RPMI7951 (cell line): Measurements from ENCODE around the gene TCEA3. TPM values are rescaled to one million over a fixed set of nuclear protein-coding genes. Genes with fewer than 3 reads are reported as not detected.
A peak's percentile ranks its signal among the peaks of the same experiment; 100 is the strongest.

ENCODE experiments used
- DNase-seq: peaks from one replicate; pipeline ENCODE4 v3.0.0-alpha.2; 2012; ENCODE audit warnings: low read depth
- total RNA-seq: library from RNA; depleted of rRNA; stranded (reverse); fragments of >200 nt; shearing (Covaris generic); gene quantifications from 2 replicates; pipeline ENCODE4 v1.2.3, GENCODE V29; 2014

The TCEA3 gene
- total RNA-seq, 1 experiment from 2014 or later = 1.7 TPM

DNA sequence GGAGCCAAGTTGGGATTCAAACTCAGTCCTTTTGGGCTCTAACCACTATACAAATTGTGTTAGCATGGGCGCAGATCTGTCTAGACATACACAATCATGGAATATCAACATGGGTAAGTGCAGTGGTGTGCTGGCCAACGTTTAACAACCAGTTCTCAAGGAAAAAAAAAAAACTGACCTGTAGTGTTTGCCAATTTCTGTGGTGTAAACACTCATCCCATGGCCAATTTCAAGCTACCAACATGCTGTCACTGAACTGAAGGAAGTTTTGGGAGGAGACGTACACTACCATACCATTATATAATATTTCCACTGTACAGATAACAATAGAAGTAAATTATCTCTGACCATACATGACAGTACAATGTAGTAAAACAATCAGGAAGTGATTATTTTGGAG, 3.2 kb downstream of the TCEA3 start:
- no peak for DNase-seq

- no peak for DNase-seq
Measured at GRCh38 chr1:23420778-23421177, 3.8 kb downstream of the TCEA3 start.

- DNase-seq = no peak
Measured at GRCh38 chr1:23419180-23419579, 5.4 kb downstream of the TCEA3 start.

GRCh38 chr1:23417570-23417969, 7.0 kb downstream of the TCEA3 start:
- DNase-seq = peak; percentile 47

DNA sequence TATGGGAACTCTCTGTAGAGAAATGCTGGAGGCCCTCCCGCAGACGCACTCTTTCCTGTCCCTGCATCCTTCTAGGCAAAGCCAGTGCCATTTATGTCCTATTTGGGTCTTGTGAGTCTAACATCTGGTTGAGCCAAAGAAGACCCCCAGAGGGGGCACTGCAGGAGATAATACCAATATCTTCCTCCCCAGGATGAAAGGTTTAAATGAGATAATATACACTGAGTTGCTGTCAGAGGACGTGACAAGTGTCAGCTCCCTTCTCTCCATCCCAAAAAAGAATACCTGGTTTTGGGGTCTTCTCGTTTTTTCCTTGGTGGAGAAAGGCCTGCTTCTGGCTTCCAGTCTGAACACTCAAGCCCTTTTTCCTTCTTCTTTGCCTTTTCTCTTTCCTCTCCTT, 7.6 kb downstream of the TCEA3 start:
- DNase-seq = no peak

DNA sequence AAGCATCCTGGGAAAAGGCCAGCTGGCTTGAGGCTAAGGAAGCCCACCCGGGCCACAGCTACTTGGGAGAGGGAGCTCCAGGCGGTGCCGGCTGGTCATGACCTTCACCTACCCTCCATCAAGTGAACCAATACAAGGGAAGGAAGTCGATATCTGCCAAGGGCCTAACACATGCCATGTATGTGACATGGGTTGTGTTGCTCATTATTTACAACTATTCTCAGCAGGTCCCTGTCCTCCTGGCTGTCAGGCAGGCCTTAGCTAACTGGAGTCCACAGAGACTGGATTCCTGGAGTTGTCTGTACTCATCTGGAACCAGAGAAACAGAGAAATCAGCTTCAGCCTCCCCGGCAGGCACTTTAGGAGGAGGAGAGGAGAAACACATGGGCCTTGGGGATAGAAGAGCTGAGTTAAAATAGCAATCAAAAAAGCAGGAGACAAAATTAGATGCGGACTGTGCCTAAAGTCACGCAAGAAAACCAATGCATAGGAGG, 15.7 kb downstream of the TCEA3 start:
- DNase-seq = no peak

GRCh38 chr1:23407016-23407630, 17.4 kb downstream of the TCEA3 start:
- no peak for DNase-seq

- no peak for DNase-seq
Measured at GRCh38 chr1:23405946-23406345, 18.6 kb downstream of the TCEA3 start.

- DNase-seq = peak; percentile 99
Measured at GRCh38 chr1:23403735-23404486, 20.6 kb downstream of the TCEA3 start.

DNA sequence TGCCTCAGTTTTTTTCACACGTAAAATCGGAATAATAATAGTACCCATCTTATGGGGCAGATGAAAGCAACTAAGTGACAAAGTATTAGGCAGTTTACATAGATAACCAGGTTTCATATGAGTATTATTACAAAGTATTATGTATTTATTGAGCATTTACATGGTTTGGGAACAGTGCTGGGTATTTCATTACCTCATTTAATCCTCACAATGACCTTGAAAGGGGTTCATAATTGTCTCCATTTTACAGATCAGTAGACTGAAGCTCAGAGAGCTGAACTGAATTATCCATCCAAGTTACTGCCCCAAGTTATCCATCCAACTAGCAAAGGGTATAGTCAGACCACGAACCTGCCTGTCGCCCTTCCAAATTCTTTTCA, 21.2 kb downstream of the TCEA3 start:
- DNase-seq = no peak

GRCh38 chr1:23403038-23403336, 21.6 kb downstream of the TCEA3 start:
- peak; percentile 92 for DNase-seq

GRCh38 chr1:23402286-23403037, 22.1 kb downstream of the TCEA3 start:
- DNase-seq = no peak

- no peak for DNase-seq
Measured at GRCh38 chr1:23401313-23401712, 23.2 kb downstream of the TCEA3 start.

DNA sequence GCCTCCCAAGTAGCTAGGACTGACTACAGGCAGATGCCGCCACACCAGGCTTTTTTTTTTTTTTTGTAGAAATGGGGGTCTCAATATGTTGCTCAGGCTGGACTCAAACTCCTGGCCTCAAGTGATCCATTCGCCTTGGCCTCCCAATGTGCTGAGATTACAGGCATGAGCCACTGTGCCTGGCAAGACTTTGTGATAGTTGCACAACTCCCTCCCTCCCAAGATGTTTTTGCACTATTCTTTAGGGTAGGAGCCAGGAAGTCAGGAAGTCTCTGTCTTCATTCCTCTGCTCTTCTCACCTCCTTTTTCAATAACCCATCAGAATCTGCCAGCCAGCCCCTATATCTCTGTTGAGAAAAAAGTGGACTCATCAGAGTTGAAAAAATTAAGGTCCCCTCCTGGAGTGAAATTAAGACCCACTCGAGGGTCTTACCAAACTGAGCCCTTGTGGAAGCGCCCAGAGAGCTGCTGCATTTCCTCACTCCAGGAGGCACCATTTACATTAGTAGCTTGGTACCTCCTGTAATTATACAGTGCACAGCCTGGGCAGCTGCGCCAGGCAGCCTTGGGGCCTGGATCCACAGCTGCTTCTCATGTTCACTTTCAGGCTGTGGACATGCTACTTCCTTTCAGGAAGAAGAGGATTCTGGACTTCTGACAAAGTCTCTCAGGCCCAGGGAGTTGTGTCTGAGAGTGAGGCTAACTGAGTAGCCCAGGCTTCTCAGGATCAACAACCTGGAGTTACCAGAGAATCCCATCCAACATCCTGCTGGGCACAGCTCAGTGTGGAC, 24.0 kb downstream of the TCEA3 start:
- DNase-seq = peak; percentile 41

- no peak for DNase-seq
Measured at GRCh38 chr1:23399229-23399628, 25.3 kb downstream of the TCEA3 start.

DNA sequence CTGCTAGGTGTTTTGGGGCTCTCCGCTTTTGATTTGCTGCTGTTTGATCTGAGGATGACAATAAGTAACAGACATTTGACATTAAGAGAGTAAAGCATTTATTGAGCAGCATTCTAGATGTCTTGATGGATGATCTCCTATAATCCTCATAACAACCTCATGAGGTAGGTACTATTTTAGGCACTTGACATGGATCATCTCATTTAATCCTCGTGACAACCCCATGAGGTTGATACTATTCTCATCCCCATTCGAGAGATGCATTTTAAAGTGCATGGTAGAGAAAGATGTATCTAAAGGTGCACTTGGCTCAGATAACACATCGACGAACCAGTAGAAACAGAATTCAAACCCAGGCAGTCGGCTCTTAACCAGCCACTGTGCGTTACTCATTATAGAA, 26.6 kb downstream of the TCEA3 start:
- no peak for DNase-seq

GRCh38 chr1:23396380-23396779, 28.2 kb downstream of the TCEA3 start:
- no peak for DNase-seq

GRCh38 chr1:23395849-23396248, 28.7 kb downstream of the TCEA3 start:
- no peak for DNase-seq

DNA sequence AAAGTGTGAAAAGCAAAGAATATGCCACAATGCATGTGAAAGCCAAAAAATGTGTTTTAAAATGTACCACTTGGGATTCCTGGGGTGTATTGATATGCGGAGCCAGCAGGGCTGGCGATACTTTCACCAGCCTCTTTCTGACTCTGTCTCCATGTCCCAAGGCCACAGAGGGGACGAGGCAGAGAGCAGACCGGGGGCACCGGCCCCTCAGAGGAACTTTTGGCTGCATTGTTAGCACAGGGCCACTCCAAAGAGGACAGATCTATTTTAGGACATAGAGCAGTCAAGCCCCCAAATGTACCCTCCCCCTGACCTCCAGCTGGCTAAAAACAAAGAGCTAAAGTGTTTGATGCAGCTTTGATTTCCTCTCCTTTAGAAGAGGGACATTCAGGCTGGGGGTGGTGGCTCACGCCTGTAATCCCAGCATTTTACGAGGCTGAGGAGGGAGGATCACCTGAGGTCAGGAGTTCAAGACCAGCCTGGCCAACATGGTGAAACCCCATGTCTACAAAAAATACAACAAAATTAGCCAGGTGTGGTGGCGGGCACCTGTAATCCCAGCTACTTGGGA, 29.3 kb downstream of the TCEA3 start:
- DNase-seq = no peak

GRCh38 chr1:23394684-23395083, 29.9 kb downstream of the TCEA3 start:
- DNase-seq = peak; percentile 89

DNA sequence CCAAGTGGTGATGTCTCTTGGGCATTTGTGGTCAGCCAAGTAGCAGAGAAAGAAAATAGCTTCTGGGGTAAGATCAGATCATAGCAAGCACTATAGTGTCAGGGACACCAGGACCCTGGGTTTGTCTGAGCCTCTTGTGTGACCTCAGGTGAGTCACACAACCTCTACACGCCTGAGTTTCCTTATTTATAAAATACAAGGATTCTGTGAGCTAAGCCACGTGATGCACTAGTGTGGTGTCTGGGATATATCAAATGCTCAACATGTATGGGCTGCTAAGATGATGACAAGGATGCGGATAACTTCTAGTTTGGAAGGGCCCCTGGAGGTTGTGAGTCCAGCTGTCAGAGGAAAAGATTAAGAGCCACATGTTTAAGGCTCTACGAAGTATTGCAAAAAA, 30.4 kb downstream of the TCEA3 start:
- DNase-seq = peak; percentile 66

GRCh38 chr1:23393706-23394105, 30.8 kb downstream of the TCEA3 start:
- DNase-seq = peak; percentile 77
